OCI-LY7 (cell line): ENCODE results near the gene MAOA. TPM values are rescaled to one million over a fixed set of nuclear protein-coding genes. Genes with fewer than 3 reads are reported as not detected.
"Not testable (repeated sequence)": the region's sequence is repeated elsewhere in the genome, so short reads cannot be mapped to it uniquely, and the experiment has no call there.

Source experiments
- BruUV-seq: library from RNA; stranded (reverse); fragments of 400-500 nt; replicated peaks from 2 replicates; lab custom pipeline; 2021; lab: Mats Ljungman, UMichigan
- CTCF ChIA-PET: fragments of 300-600 bp; sonication (Branson Sonifier 250); formaldehyde crosslinking; loops from one replicate; lab custom pipeline; 2022; ENCODE audit warnings: antibody characterized with exemption; ENCODE audit not compliant: unreplicated experiment; lab: Charles Lee
- POLR2A ChIA-PET: fragments of 300-600 bp; sonication (Branson Sonifier 250); formaldehyde crosslinking; loops from one replicate; lab custom pipeline; 2022; ENCODE audit warnings: antibody characterized with exemption; lab: Charles Lee
- DNase-seq: peaks from one replicate; pipeline ENCODE4 v3.0.0-alpha.2; 2015; ENCODE audit warnings: low spot score
- H2AFZ ChIP-seq: fragments of 200-600 bp; sonication (generic), shearing (Covaris generic); 2 replicates; pipeline ENCODE4 v1.6.1; 2014; ENCODE audit warnings: mild to moderate bottlenecking, antibody characterized with exemption, low read length, moderate library complexity
- H3K27ac ChIP-seq: fragments of 200-600 bp; sonication (generic); 2 replicates; pipeline ENCODE4 v1.5.1; 2014; ENCODE audit warnings: mixed run types, low read depth, mild to moderate bottlenecking, moderate library complexity, low read length, inconsistent platforms; ENCODE audit not compliant: poor library complexity, severe bottlenecking
- H3K36me3 ChIP-seq: fragments of 200-600 bp; sonication (generic); 2 replicates; pipeline ENCODE4 v1.6.1; 2014; ENCODE audit warnings: mild to moderate bottlenecking, antibody characterized with exemption, low read length, moderate library complexity, mixed read lengths; ENCODE audit not compliant: insufficient read depth
- H3K4me1 ChIP-seq: fragments of 200-600 bp; sonication (generic); 2 replicates; pipeline ENCODE4 v1.5.1; 2014; ENCODE audit warnings: mild to moderate bottlenecking, low read length; ENCODE audit not compliant: insufficient read depth, poor library complexity, severe bottlenecking
- H3K4me2 ChIP-seq: fragments of 200-600 bp; sonication (generic); 2 replicates; pipeline ENCODE4 v1.6.1; 2014; ENCODE audit warnings: mild to moderate bottlenecking, low read length
- H3K4me3 ChIP-seq: fragments of 200-600 bp; sonication (generic); 2 replicates; pipeline ENCODE4 v1.5.1; 2014; ENCODE audit warnings: mild to moderate bottlenecking, low read depth, low read length; ENCODE audit not compliant: poor library complexity, severe bottlenecking
- H3K79me2 ChIP-seq: fragments of 200-600 bp; sonication (generic); 2 replicates; pipeline ENCODE4 v1.6.1; 2016; ENCODE audit warnings: low read depth, mild to moderate bottlenecking, low read length, moderate library complexity, mixed read lengths; ENCODE audit not compliant: insufficient read depth
- H3K9me2 ChIP-seq: fragments of 200-600 bp; sonication (generic); 2 replicates; pipeline ENCODE4 v1.6.1; 2016; ENCODE audit warnings: mild to moderate bottlenecking, low read length, mixed read lengths; ENCODE audit not compliant: insufficient read depth
- H3K9me3 ChIP-seq: fragments of 200-600 bp; sonication (generic); 2 replicates; pipeline ENCODE4 v1.6.1; 2014; ENCODE audit warnings: mild to moderate bottlenecking, mixed run types, low read length, mixed read lengths
- H4K20me1 ChIP-seq: fragments of 200-600 bp; sonication (generic); 2 replicates; pipeline ENCODE4 v1.6.1; 2014; ENCODE audit warnings: mild to moderate bottlenecking, antibody characterized with exemption, low read length, moderate library complexity, mixed read lengths; ENCODE audit not compliant: insufficient read depth
- CTCF ChIP-seq: fragments of 200-600 bp; sonication (generic); conservative IDR thresholded peaks from 2 replicates; pipeline ENCODE4 v1.5.1; 2014; ENCODE audit warnings: mild to moderate bottlenecking, antibody characterized with exemption, low read length, moderate library complexity, mixed read lengths
- EZH2phosphoT487 ChIP-seq: fragments of 200-600 bp; sonication (generic); IDR thresholded peaks from 2 replicates; pipeline ENCODE4 v1.6.1; 2018; ENCODE audit warnings: low read depth, borderline replicate concordance, mild to moderate bottlenecking, mixed run types, antibody characterized with exemption, low read length, moderate library complexity, mixed read lengths
- intact Hi-C: fragments of 100-400 bp; cut with micrococcal nuclease; formaldehyde crosslinking; loops from one replicate; pipeline ENCODE4 v1.10.0; 2022; ENCODE audit not compliant: unreplicated experiment
- total RNA-seq, 2 experiments: library from RNA; depleted of rRNA in 1 of 2; stranded (reverse); fragments of >200 nt in 1 of 2; shearing (Covaris generic) in 1 of 2; gene quantifications; 2 replicates each; pipeline ENCODE4 v1.2.3, GENCODE V29; 2014 to 2022

MAOA gene
- total RNA-seq, 2 experiments from 2014 or later: not detected

GRCh38 chrX:43720961-43721360, 64.9 kb downstream of the MAOA start:
- no peak overlapping the region for H3K4me2 ChIP-seq

GRCh38 chrX:43725227-43725626, 69.1 kb downstream of the MAOA start:
- not testable (repeated sequence) for H3K27ac ChIP-seq

More at GRCh38 chrX:43720961-43721360, 64.9 kb downstream of the MAOA start:
- Histone ChIP-seq H3K9me2 (no peaks in the 10 kb centered on the region), H4K20me1 (no peaks in the 10 kb centered on the region), H3K79me2 (no peaks in the 10 kb centered on the region), H2AFZ (no peak overlapping the region), H3K4me3 (no peak overlapping the region), H3K4me1 (no peaks in the 10 kb centered on the region), H3K9me3 (no peaks in the 10 kb centered on the region), H3K36me3 (no peaks in the 10 kb centered on the region), H3K27ac (no peak overlapping the region)
- TF ChIP-seq EZH2phosphoT487 (no peak), CTCF (no peak)
- ChIA-PET CTCF (no interaction called here), POLR2A (no interaction called here)
- no TSS peak for BruUV-seq
- no peak for DNase-seq
- intact Hi-C loops: no loop called here

GRCh38 chrX:43727254-43727653, 71.2 kb downstream of the MAOA start:
- H3K36me3 ChIP-seq, H3K9me2 ChIP-seq, H3K27ac ChIP-seq, H3K79me2 ChIP-seq, DNase-seq, H3K4me1 ChIP-seq, H2AFZ ChIP-seq, intact Hi-C loops, BruUV-seq, CTCF ChIA-PET, POLR2A ChIA-PET, H3K4me3 ChIP-seq, H3K9me3 ChIP-seq, H4K20me1 ChIP-seq, H3K4me2 ChIP-seq: not testable (repeated sequence)

More at GRCh38 chrX:43725227-43725626, 69.1 kb downstream of the MAOA start:
- H3K9me2 ChIP-seq, H2AFZ ChIP-seq, H3K4me2 ChIP-seq, BruUV-seq, H3K4me3 ChIP-seq, H4K20me1 ChIP-seq, H3K79me2 ChIP-seq, H3K36me3 ChIP-seq, DNase-seq, H3K9me3 ChIP-seq, intact Hi-C loops, CTCF ChIA-PET, H3K4me1 ChIP-seq: not testable (repeated sequence)
- POLR2A ChIA-PET: interaction anchor here (0.7 kb wide), 3 partner anchors 17 to 953 kb away, joined by 3 to 4 read pairs (median 3); no protein-coding TSS in a partner anchor

- BruUV-seq: no TSS peak
- no peaks in the 10 kb centered on the region for H3K9me2 ChIP-seq
- POLR2A ChIA-PET: no interaction called here
- H3K9me3 ChIP-seq: no peaks in the 10 kb centered on the region
- intact Hi-C loops: no loop called here
- H3K4me1 ChIP-seq: no peaks in the 10 kb centered on the region
- CTCF ChIA-PET: no interaction called here
- TF ChIP-seq CTCF (no peak), EZH2phosphoT487 (no peak)
- H4K20me1 ChIP-seq: no peaks in the 10 kb centered on the region
- H2AFZ ChIP-seq: no peak overlapping the region
- H3K4me3 ChIP-seq: no peak overlapping the region
- no peak overlapping the region for H3K4me2 ChIP-seq
- no peak overlapping the region for H3K27ac ChIP-seq
- no peak for DNase-seq
- no peaks in the 10 kb centered on the region for H3K79me2 ChIP-seq
- H3K36me3 ChIP-seq: no peaks in the 10 kb centered on the region
Observed at GRCh38 chrX:43728002-43728401, 71.9 kb downstream of the MAOA start.
